ENCODE measurements around the gene CARS1. TPM values are rescaled to one million over a fixed set of nuclear protein-coding genes. Genes with fewer than 3 reads are reported as not detected.

CARS1 gene
- total and polyA plus RNA-seq, 9 of the 15 experiments (the other 6 are each of a cell fraction or from before 2014, with no cell fraction given) = 14.4 to 106 (median 73.6) TPM

- no peak for TF ChIP-seq CTBP1 (IDR thresholded peaks at IDR 0.05; ENCODE audit: borderline replicate concordance)
- TF ChIP-seq SUPT5H (IDR thresholded peaks at IDR 0.05) = no peak
Measured at GRCh38 chr11:3101921-3102640, 44.9 kb upstream of the CARS1 start (continued).

GRCh38 chr11:3099178-3099577, 42.0 kb upstream of the CARS1 start:
- ChIA-PET POLR2A (no interaction called here), CTCF (ENCODE audit: low intra/inter-chr PET ratio) (no interaction called here)
- H3K27ac ChIP-seq (ENCODE audit: extremely low read depth, low read depth, low read length) = no peak overlapping the region
- intact Hi-C loops (cut with micrococcal nuclease) = loop anchor here (10.0 kb wide), 1 partner anchor 204 kb away; no protein-coding TSS in a partner anchor
- no peaks in the 10 kb centered on the region for H3K79me2 ChIP-seq (ENCODE audit: control insufficient read depth, insufficient read depth, low read length)
- H3K27me3 ChIP-seq (ENCODE audit: control insufficient read depth in 2 of 2, insufficient read depth in 2 of 2, low read length in 2 of 2) = no peaks in the 10 kb centered on the region
- H2AFZ ChIP-seq (ENCODE audit: low read depth, low read length) = no peak overlapping the region
- peaks cover 0 to 11% of the 10 kb centered on the region in 2 experiments; a peak in 2 of 5 replicates for H3K4me1 ChIP-seq (replicated peaks in 1 of 2; ENCODE audit: control insufficient read depth in 2 of 2, insufficient read depth in 2 of 2, low read length in 2 of 2)
- no peaks in the 10 kb centered on the region; the same call in 1 of the 2 replicates for H4K20me1 ChIP-seq (replicated peaks; ENCODE audit: control insufficient read depth, insufficient read depth, low read length)
- BruUV-seq (replicated peaks) = no TSS peak
- H3K4me2 ChIP-seq (ENCODE audit: insufficient read depth, low read length) = no peak overlapping the region
- H3K9me3 ChIP-seq (replicated peaks; ENCODE audit: control insufficient read depth, insufficient read depth, low read depth, low read length) = no peaks in the 10 kb centered on the region
- H3K9me1 ChIP-seq (ENCODE audit: control insufficient read depth, insufficient read depth, low read length) = no peaks in the 10 kb centered on the region
- H3K9ac ChIP-seq (ENCODE audit: insufficient read depth in 1 of 2, low read depth in 2 of 2, low read length in 2 of 2) = no peak overlapping the region
- WGBS (ENCODE audit: insufficient coverage, low coverage, missing lambda C conversion rate) = 62% methylated on average over 3 of the region's 3 CpGs
- no peak overlapping the region for H3K4me3 ChIP-seq
- no peaks in the 10 kb centered on the region for H3K36me3 ChIP-seq (ENCODE audit: control insufficient read depth, insufficient read depth, low read length)
- ATAC-seq = no peak
- FAIRE-seq = peak; percentile 6
- no peak for DNase-seq (ENCODE audit: extremely low read depth in 1 of 4, low spot score in 3 of 4)
- in situ Hi-C loops (cut with MboI) = no loop called here
- TF ChIP-seq, protein P1, sequence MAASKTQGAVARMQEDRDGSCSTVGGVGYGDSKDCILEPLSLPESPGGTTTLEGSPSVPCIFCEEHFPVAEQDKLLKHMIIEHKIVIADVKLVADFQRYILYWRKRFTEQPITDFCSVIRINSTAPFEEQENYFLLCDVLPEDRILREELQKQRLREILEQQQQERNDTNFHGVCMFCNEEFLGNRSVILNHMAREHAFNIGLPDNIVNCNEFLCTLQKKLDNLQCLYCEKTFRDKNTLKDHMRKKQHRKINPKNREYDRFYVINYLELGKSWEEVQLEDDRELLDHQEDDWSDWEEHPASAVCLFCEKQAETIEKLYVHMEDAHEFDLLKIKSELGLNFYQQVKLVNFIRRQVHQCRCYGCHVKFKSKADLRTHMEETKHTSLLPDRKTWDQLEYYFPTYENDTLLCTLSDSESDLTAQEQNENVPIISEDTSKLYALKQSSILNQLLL (CRISPR knock-in tag; IDR thresholded peaks at IDR 0.05; ENCODE audit: borderline replicate concordance) = no peak
- TF ChIP-seq RBM14 (IDR thresholded peaks at IDR 0.05; ENCODE audit: borderline replicate concordance, insufficient read depth, low read depth, low read length) = no peak
- TF ChIP-seq E2F4 (CRISPR knock-in tag; IDR thresholded peaks at IDR 0.05; ENCODE audit: low read depth) = no peak
- TF ChIP-seq, protein P2, sequence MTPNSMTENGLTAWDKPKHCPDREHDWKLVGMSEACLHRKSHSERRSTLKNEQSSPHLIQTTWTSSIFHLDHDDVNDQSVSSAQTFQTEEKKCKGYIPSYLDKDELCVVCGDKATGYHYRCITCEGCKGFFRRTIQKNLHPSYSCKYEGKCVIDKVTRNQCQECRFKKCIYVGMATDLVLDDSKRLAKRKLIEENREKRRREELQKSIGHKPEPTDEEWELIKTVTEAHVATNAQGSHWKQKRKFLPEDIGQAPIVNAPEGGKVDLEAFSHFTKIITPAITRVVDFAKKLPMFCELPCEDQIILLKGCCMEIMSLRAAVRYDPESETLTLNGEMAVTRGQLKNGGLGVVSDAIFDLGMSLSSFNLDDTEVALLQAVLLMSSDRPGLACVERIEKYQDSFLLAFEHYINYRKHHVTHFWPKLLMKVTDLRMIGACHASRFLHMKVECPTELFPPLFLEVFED (CRISPR knock-in tag; conservative IDR thresholded peaks at IDR 0.05) = no peak
- TF ChIP-seq KLF16 (IDR thresholded peaks at IDR 0.05) = no peak
- no peak for TF ChIP-seq TSC22D4 (tag; IDR thresholded peaks at IDR 0.05)
- no peak for TF ChIP-seq ERF (CRISPR knock-in tag; IDR thresholded peaks at IDR 0.05)
- TF ChIP-seq ZNF512 (tag; IDR thresholded peaks at IDR 0.05) = no peak
- no peak for TF ChIP-seq ZKSCAN1 (IDR thresholded peaks at IDR 0.05; ENCODE audit: low read depth, low read length)
- TF ChIP-seq, protein P3, sequence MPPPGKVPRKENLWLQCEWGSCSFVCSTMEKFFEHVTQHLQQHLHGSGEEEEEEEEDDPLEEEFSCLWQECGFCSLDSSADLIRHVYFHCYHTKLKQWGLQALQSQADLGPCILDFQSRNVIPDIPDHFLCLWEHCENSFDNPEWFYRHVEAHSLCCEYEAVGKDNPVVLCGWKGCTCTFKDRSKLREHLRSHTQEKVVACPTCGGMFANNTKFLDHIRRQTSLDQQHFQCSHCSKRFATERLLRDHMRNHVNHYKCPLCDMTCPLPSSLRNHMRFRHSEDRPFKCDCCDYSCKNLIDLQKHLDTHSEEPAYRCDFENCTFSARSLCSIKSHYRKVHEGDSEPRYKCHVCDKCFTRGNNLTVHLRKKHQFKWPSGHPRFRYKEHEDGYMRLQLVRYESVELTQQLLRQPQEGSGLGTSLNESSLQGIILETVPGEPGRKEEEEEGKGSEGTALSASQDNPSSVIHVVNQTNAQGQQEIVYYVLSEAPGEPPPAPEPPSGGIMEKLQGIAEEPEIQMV (tag; conservative IDR thresholded peaks at IDR 0.05; ENCODE audit: low read depth) = no peak
